HG02970 (cell line): Measurements from ENCODE around the gene TMA16.

Experiments
- ATAC-seq: cut with Tn5 transposase; IDR thresholded peaks from one replicate; pipeline ENCODE4 v1.9.1; 2021; ENCODE audit warnings: mild to moderate bottlenecking, moderate library complexity, moderate number of reproducible peaks; ENCODE audit not compliant: unreplicated experiment, low FRiP score

TMA16 gene

GRCh38 chr4:163558539-163559044, 64.1 kb downstream of the TMA16 start:
- peak; percentile 74 for ATAC-seq

GRCh38 chr4:163562496-163562895, 68.0 kb downstream of the TMA16 start:
- no peak for ATAC-seq

DNA sequence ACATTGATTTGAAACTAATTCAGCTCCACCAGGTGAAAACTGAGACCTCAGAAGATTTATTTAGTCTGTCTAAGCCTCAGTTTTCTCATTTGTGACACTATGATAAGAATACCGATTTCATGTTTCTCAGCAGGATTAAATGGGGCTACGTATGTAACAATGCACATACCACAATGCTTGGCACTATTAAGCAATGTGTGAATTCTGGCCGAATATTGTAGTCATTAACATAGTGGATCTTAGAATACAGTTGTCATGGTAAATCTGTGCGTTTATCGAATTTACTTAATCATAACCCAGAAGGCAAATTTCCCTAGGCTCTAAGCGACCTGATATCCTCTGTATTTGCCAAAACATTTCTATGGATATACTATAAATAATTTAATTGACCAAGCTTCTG, 69.1 kb downstream of the TMA16 start:
- ATAC-seq = no peak

DNA sequence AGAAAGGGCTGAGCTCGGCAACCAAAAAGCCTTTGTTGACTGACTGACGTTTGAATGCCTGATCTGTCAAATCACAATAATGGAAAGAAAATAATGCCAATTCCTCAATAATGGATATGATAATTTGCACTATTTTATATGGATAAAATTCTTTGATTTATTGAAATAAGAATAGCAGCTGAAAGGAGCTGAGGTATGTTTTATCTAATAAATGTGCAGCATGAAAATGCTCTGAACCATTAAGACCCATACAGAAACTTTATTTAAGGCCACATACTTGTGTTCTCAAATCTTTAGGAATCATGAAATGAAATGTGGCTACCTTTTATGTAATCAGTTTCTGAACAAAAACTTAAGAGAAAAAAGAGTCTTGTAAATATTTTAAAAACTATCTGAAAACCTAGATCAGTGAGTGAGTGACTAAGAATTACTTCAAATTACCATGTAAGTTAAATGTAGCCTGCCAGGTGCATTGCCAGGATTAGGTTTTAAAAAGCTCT, 69.8 kb downstream of the TMA16 start:
- ATAC-seq = no peak

DNA sequence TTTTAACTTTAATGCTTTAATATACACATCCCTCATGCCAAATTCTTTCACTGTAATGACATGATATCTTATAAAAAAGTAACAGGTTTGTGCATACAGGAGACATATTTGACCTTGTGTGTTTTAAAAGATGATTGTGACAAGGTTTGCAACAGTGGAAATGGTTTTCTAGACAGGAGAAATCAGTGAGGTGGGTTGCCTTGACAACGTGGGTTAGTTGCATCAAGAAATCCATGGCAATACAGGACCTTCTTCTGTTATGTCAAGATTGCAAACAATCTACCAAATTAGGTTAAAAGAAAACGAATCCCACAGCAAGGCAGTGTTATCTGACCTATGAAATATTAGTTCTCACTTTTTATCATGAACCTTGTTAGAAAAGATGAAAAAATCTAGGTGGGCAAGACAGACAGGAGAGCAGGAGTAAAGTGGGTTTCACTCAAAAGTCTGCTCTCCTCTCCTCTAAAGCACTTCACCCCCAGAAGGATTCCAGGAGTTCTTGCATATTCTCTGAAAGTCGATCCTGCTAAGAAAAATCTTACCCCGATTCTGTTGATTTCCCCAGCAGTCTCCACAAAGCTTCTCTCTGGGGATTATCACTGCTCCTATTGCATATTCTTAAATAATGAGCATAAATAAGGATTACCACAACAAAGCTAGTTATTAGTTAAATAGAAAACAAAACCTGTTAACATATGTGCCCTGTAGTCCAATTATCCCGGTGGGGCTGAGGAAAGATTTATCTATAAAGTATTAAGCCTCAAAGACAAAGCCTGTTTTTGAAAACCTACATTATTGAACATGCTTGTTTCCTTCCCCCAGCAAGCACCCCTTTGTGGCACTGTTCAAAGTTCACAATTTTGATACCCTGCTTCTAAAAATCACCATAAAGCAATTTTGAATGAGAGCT, 71.0 kb downstream of the TMA16 start:
- ATAC-seq = no peak

DNA sequence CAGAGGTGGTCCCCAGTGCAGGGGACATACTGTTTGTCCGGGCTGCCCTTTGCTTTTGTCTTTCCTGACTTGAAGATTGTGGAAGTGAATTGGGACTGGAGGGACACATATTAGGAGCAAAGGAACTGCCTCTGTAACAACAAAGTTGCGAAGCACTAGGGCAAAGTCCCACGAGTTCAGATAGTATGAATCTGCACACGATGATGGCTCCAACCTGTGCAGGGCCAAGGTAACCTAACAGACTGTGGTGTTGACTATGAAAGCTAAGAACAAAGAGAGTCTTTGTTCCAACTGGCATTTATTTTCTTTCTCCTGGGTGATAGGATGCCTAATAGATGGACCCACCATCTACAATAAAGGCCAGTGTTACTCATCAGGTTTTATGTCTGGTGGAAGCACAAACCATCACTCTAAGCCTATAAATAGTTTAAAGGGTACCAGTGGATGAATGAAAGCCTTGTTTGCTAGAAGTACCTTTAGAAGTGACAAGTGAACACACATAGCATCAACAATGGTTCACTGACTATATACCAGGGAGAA, 71.8 kb downstream of the TMA16 start:
- no peak for ATAC-seq

DNA sequence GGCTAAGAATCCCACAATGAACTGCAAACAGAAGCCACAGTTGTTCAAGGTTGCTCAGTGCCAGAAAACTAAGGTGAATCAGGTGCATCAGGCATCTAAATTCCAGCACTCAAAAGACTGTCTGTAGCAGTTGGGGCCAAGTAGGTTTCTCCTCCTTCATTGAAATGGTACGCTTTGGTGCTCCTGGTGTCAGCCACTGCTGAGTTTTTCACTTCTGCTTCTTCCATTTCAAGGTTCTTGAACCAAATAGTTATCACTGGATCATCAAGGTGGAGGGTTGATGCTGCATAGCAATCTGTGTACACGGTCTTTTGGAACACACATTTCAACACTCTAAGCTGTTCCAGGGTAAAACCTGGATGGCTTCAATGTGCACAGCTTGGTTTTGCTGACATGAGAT, 74.4 kb downstream of the TMA16 start:
- ATAC-seq = no peak
